Stimulated activated CD8-positive, alpha-beta memory T cell treated with anti-CD3 and anti-CD28 coated beads, Interleukin-7, amount 100 ng/mL, for 24 hours (primary cell): Measurements from ENCODE around the gene DDX49.

Source experiments
- DNase-seq: peaks from one replicate; pipeline ENCODE4 v3.0.0-alpha.2; 2020; ENCODE audit warnings: low read depth

The DDX49 gene, protein sequence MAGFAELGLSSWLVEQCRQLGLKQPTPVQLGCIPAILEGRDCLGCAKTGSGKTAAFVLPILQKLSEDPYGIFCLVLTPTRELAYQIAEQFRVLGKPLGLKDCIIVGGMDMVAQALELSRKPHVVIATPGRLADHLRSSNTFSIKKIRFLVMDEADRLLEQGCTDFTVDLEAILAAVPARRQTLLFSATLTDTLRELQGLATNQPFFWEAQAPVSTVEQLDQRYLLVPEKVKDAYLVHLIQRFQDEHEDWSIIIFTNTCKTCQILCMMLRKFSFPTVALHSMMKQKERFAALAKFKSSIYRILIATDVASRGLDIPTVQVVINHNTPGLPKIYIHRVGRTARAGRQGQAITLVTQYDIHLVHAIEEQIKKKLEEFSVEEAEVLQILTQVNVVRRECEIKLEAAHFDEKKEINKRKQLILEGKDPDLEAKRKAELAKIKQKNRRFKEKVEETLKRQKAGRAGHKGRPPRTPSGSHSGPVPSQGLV

DNA sequence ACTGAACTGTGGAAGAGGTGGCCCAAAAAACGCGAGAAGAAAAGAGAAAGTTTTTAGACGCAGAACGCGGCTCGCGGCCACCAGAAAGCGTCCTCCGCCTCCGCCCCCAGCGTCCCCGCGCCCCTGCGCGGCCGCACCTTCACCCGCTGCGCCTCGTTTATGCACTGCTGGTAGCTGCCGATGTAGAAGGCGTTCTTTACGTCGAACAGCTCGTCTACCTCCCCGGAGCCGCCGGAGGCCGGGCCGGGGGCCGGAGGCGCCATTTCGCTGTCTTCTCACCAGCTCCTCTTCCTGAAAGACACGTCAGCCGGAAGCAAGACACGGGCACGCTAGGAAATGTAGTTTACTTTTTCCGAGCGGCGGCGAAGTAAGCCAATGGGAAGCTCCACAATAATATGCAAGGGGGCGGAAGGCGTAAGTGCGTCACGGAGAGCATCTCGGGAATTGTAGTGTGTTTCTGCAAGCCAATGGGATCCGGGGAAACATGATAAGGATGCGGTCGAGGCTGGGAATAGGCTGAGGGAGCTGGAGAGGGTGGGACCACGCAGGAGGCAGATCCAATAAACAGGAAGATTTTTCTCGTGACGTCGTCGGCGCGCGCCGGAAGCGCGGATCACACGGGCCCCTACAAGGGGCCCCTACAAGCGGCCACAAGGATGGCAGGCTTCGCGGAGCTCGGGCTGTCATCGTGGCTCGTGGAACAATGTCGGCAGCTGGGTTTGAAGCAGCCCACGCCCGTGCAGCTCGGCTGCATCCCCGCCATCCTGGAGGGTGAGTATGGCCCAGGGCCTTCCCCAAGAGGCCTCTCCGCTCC is at the start of gene DDX49, which contains the start of gene COPE:
DDX49 (plus strand) TSS at position 630 of the 814 bp plus-strand sequence; CDS start at position 657, 27 bp downstream.
COPE (minus strand) TSS at position 302 of the 814 bp plus-strand sequence; CDS start at position 263, 39 bp downstream.
- peak; percentile 97 for DNase-seq

DNA sequence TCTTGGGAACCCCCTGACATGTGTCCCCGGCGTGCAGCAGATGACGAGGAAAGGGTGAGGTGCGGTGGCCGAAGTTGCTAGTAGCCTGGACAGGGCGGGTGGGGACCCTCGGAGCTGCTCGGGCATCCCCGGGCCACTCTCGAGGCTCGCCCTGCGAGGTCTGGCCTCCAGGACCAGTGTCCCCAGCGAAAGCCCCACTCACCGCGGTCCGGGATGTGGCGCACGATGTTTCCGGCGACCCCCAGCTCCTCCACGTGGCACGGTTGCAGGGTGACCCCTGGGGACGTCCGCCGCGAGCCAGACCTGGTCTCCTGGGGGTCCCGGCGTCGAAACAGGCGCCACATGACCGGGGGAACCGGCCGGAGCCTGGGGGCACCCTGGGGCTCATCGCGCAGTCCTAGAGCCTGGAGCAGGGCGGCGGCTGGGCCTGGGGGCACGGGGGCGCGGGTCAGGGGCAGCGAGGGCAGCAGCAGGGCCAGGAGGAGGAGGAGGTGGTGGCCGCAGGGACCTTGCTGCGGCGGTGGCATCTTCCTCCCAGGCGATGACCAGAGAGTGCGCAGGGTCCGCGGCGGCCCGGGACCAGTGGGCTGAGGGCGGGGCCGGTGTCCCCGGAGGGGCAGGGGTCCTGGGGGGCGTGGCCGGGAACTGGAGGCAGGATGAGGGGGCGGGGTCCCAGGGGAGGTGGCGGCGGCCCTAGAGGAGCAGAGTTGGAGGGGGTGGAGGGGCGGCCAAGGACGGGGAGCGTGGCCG is 49.6 kb upstream of the DDX49 start:
- DNase-seq: no peak

DNA sequence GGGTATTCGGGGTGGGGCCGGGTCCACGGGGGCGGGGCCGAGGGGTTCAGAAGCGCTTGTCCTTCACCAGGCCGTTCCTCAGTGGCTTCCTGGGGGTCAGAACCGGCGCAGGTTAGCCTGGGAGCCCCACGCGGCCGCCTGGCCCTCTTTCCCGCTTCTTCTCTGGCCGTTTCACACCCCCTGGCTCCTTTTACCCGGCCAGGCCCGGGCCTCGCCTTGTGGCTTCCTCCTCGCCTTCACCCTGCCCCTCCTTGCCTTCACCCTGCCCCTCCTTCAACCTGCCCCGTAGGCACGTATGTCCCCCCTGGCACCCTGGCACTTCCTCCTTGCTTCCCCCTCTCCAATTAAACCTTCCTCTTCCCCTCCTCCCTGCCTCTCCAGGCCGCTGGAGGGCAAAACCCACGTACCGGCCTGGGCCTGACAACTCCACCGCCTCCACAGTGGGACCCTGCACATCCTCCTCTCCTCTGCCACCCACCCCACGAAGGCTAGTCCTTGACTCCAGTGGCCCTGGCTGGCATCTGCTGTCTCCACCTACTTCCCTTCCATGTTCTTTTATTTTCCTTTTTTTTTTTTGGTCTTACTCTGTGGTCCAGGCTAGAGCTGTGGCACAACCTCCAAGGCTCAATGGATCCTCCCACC is 48.9 kb upstream of the DDX49 start:
- no peak for DNase-seq

DNA sequence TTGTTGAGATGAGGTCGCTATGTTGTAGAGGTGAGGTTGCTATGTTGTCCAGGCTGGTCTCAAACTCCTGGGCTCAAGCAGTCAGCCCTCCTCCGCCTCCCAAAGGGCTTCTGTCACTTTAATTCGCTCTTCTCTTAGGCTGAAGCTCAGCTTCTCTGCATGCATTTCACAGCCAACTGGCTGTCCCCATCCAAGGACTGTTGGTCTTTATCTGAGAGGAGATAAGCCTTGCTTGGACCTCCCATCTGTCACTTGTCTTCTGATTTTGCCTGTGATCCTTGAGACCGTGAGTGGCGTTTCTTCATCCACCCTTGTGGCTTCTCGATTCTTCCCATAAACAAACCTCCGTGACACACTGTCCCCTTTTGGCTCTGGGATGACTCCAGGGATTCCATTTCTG is 48.0 kb upstream of the DDX49 start:
- no peak for DNase-seq

- no peak for DNase-seq
Measured at GRCh38 chr19:18875726-18876125, 43.8 kb upstream of the DDX49 start.

DNA sequence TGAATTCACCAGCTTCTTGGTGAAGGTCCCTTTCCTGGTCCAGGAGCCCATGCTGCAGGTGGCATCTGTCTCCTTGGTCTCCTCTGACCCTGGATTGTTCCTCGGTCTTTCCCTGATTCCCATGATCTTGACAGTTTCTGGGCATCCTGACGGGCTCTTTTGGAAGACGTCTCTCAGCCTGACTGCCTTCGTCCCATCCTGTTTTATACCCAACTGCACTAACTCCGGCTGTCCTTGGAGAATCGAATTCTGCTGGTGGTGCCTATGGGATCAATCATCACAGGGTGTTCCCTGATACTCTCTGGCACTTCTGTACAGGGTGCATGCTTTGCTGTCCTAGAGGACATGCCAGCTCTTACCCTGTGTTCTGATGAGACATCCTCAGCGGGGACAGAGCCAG is 42.6 kb upstream of the DDX49 start:
- no peak for DNase-seq

- no peak for DNase-seq
Measured at GRCh38 chr19:18878058-18878797, 41.3 kb upstream of the DDX49 start.

GRCh38 chr19:18878858-18879578 is 40.5 kb upstream of the DDX49 start:
- no peak for DNase-seq

DNA sequence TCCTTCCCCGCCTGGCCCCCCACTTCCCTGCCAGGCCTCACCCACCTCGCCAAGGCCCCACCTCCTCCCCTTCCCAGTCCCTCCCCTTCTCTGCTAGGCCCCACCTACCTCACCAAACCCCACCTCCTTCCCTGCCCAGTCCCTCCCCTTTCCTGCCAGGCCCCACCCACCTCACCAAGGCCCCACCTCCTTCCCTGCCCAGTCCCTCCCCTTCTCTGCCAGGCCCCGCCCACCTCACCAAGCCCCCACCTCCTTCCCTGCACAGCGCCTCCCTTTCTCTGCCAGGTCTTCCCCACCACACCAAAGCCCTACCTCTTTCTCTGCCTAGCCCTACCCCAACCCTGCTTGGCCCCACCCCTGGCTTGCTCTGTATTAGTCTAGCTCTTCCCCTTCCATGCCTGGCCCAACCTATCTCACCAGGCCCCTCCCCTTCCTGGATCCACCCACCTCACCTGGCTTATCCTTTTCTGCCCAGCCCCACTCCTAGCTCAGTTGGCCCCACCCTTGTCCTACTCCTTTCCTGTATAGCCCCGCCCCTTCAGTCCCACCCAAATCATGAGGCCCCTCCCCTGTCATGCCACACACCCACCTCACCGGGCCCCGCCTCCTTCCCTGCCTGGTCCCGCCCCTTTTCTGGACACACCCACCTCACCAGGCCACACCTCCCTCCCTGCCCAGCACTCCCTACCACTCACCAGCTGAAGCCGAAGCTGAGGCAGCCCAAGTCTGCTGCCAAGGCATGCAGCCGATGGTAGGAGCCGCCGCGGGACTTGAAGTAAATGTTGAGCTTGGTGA is 39.7 kb upstream of the DDX49 start:
- DNase-seq: no peak

DNA sequence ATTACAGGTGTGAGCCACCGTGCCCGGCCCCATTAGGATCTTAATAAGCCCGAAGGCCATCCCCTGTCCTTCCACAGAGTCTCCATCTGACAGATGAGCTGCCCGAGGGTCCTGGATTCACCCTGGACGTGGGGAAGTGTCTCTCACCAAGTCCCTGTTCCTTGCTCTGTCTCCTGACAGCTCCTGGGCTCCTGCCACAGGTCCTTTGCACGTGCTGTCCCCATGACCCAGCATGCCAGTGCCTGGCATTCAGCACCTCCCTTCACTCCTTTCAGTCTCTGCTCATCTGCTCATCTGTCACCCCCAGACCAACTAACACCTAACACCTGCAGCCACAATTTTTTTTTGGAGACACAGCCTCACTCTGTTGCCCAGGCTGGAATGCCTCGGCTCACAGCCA is 38.0 kb upstream of the DDX49 start:
- DNase-seq: no peak

- DNase-seq: no peak
Measured at GRCh38 chr19:18883526-18884304, 35.8 kb upstream of the DDX49 start.

GRCh38 chr19:18886972-18887371 is 32.5 kb upstream of the DDX49 start:
- DNase-seq: no peak

GRCh38 chr19:18889949-18890745 is 29.4 kb upstream of the DDX49 start:
- DNase-seq: no peak

DNA sequence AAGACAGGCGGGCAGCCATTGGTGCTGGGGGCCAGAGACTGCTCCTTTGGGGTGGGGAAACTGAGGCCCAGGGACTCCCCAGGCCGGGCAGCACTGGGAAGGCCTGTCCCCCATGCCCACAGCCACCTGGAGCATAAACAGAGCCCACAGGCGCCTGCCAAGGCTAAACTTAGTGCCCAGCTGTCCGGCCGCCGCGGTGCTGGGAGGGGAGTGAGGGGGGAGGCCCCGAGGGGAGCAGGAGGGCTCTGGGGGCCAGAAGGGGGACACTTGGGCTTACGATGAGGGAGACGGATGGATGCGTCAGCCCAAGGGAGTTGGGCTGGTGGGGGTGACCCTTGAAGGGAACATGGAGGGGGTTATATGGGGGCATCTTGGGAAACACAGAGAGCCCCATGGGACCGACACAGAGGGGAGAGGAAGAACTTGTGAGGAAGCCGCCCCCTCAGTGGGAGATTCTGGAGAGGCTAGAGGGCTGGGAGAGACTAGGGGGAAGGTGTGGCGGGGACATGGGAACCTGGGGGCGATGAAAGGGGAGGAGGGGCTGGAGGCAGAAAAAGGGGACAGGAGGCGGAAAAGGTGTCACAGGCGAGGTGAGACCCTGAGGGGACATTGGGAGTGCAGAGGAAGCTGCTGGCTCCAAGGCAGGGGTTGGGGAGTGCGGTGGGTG is 25.8 kb upstream of the DDX49 start:
- DNase-seq: no peak

DNA sequence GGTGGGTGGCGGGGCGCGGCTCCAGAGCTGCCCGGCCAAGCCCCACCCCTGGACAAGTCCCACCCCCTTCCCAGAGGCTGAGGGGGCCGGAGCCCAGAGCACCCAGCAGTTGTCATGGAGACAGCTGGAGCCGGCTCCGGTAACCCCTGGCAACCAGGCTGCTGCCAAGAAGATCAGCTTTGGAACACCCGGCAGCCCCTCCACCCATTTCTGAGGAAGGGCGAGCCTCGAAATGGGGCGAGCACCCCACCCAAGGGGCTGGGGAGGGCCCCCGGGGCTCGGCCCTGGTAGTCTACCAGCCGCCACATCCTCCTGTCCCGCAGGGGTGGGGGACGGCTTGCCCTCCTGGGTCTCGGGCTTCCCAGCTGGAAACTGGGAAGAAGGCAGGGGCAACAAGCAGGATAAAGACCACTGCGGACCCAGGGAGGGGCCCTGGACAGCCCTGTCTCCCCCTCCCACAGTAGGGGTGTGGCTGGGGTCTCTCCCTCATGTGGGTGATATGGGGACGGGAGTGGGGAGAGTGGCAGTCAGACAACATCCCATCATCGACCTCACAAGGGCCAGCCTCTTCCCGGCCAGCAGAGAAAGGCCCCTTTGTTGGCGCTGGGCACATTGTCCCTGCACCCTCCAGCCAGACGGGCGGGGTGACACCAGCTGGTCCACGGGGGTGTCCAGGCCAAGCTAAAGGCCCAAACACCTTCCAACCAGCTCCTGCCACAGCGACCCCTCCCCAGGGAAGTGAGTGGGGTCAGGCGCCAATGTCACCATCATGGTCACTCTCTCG is 25.1 kb upstream of the DDX49 start:
- no peak for DNase-seq

DNA sequence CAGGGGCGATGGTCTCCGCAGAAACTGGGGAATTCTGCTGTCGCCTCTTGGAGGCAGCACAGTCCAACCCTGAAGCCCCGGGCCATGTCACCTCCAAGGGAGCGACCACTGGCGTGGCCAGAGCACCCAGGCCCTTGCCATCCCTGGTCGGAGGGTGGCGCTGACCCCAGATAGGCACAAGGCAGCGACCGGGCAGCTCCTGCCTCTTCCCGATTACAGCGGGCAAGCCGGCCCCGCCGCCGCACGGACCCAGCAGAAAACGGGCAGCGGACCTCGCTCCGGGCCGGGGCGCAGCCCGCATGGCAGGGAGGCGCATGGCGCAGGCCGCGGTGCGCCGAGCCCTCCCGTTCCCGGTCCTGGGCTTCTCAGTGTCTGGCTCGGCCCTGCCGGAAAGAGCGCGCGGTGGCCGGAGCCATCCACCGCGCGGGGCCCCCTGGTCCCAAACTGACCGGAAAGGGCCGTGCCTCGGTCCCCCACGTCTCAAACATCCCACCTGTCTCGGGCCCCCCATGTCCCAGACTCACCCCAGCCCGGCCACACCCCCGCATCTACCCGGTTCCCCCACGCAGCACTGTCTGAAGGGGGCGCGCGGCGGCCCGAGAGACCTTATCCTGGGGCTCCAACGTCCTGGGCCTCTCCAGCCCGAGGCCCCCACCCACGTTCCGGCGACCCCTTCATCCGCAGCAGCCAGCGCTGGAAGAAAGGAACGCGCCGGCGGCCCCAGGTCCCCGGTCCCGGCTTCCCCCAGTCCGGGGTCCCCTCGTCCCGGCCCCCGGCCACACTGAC is 24.3 kb upstream of the DDX49 start:
- no peak for DNase-seq
